GM23338 (cell line): ENCODE results near the gene LY6G6D. TPM values are rescaled to one million over a fixed set of nuclear protein-coding genes. Genes with fewer than 3 reads are reported as not detected.

Experiments used
- ATAC-seq: fragments of 200-7000 bp; cut with Tn5 transposase; 3 replicates; pipeline ENCODE4 v1.9.1; 2020
- DNase-seq: peaks from one replicate; pipeline ENCODE4 v3.0.0-alpha.2; 2015; ENCODE audit warnings: low spot score
- H2AFZ ChIP-seq: fragments of 200-600 bp; sonication (generic); 2 replicates; pipeline ENCODE4 v1.8.0; 2016; ENCODE audit warnings: antibody characterized with exemption, mild to moderate bottlenecking, moderate library complexity
- H3F3A ChIP-seq: fragments of 200-600 bp; sonication (generic); replicated peaks from 2 replicates; pipeline ENCODE4 v1.8.0; 2017; ENCODE audit warnings: antibody characterized with exemption, mixed run types, low read depth
- H3K27ac ChIP-seq: fragments of 200-600 bp; sonication (generic); 2 replicates; pipeline ENCODE4 v1.6.1; 2016; ENCODE audit warnings: low read depth
- H3K27me3 ChIP-seq: fragments of 200-600 bp; sonication (generic); 2 replicates; pipeline ENCODE4 v1.8.0; 2016; ENCODE audit warnings: mild to moderate bottlenecking, mixed run types, moderate library complexity; ENCODE audit not compliant: insufficient read depth
- H3K36me3 ChIP-seq: fragments of 200-600 bp; sonication (generic); 2 replicates; pipeline ENCODE4 v1.8.0; 2016; ENCODE audit warnings: mild to moderate bottlenecking; ENCODE audit not compliant: insufficient read depth
- H3K4me1 ChIP-seq: fragments of 200-600 bp; sonication (generic); 2 replicates; pipeline ENCODE4 v1.8.0; 2016; ENCODE audit warnings: mild to moderate bottlenecking, moderate library complexity; ENCODE audit not compliant: insufficient read depth
- H3K4me2 ChIP-seq: fragments of 200-600 bp; sonication (generic); 2 replicates; pipeline ENCODE4 v1.7.1; 2017; ENCODE audit warnings: mixed run types
- H3K4me3 ChIP-seq: fragments of 200-600 bp; sonication (generic); 2 replicates; pipeline ENCODE4 v1.6.1; 2016; ENCODE audit warnings: mixed run types
- H3K79me2 ChIP-seq: fragments of 200-600 bp; sonication (generic); replicated peaks from 2 replicates; pipeline ENCODE4 v1.8.0; 2017; ENCODE audit warnings: mild to moderate bottlenecking; ENCODE audit not compliant: insufficient read depth
- H3K9me2 ChIP-seq: fragments of 200-600 bp; sonication (generic); 2 replicates; pipeline ENCODE4 v1.8.0; 2017; ENCODE audit not compliant: insufficient read depth
- H4K20me1 ChIP-seq: fragments of 200-600 bp; sonication (generic); replicated peaks from 2 replicates; pipeline ENCODE4 v1.8.0; 2017; ENCODE audit warnings: mild to moderate bottlenecking; ENCODE audit not compliant: insufficient read depth
- H3K27ac Mint-ChIP-seq: 2 replicates; pipeline ENCODE4 v1.8.0; 2020; ENCODE audit warnings: inconsistent platforms, mild to moderate bottlenecking, moderate library complexity, mixed read lengths
- H3K27me3 Mint-ChIP-seq: 3 replicates; pipeline ENCODE4 v1.8.0; 2022; ENCODE audit warnings: low read depth, mild to moderate bottlenecking, moderate library complexity, mixed read lengths, inconsistent platforms; ENCODE audit not compliant: insufficient read depth, poor library complexity
- H3K36me3 Mint-ChIP-seq: 3 replicates; pipeline ENCODE4 v1.8.0; 2021; ENCODE audit warnings: low read depth, mild to moderate bottlenecking, inconsistent platforms, moderate library complexity, mixed read lengths
- H3K4me1 Mint-ChIP-seq: 3 replicates; pipeline ENCODE4 v1.8.0; 2020; ENCODE audit warnings: mild to moderate bottlenecking, inconsistent platforms, mixed read lengths
- H3K4me3 Mint-ChIP-seq: 3 replicates; pipeline ENCODE4 v1.8.0; 2021; ENCODE audit warnings: moderate library complexity, mild to moderate bottlenecking, inconsistent platforms, mixed read lengths
- H3K9me3 Mint-ChIP-seq: 3 replicates; pipeline ENCODE4 v1.8.0; 2020; ENCODE audit warnings: moderate library complexity, mild to moderate bottlenecking, inconsistent platforms, mixed read lengths
- CREB1 ChIP-seq: fragments of 250-450 bp; sonication (Bioruptor Pico); IDR thresholded peaks from 2 replicates; pipeline ENCODE4 v1.5.0; 2020; ENCODE audit warnings: low read depth, mild to moderate bottlenecking, moderate library complexity
- EZH2 ChIP-seq: fragments of 200-600 bp; sonication (generic); IDR thresholded peaks from one replicate; pipeline ENCODE4 v1.8.0; 2017; ENCODE audit warnings: antibody characterized with exemption, mild to moderate bottlenecking, low read depth; ENCODE audit not compliant: unreplicated experiment
- EZH2phosphoT487 ChIP-seq: fragments of 200-600 bp; sonication (generic); IDR thresholded peaks from one replicate; pipeline ENCODE4 v1.8.1; 2018; ENCODE audit warnings: antibody characterized with exemption; ENCODE audit not compliant: unreplicated experiment
- JUNB ChIP-seq: IDR thresholded peaks from one replicate; pipeline ENCODE4 v1.6.1; 2016; ENCODE audit warnings: antibody characterized with exemption; ENCODE audit not compliant: unreplicated experiment
- NANOG ChIP-seq: IDR thresholded peaks from 2 replicates; pipeline ENCODE4 v1.6.1; 2016; ENCODE audit warnings: antibody characterized with exemption, borderline replicate concordance
- POLR2AphosphoS5 ChIP-seq: IDR thresholded peaks from 2 replicates; pipeline ENCODE4 v1.6.1; 2016; ENCODE audit warnings: antibody characterized with exemption, low read depth
- REST ChIP-seq: IDR thresholded peaks from one replicate; pipeline ENCODE4 v1.6.1; 2018; ENCODE audit warnings: antibody characterized with exemption; ENCODE audit not compliant: unreplicated experiment
- STAT1 ChIP-seq: IDR thresholded peaks from one replicate; pipeline ENCODE4 v1.6.1; 2016; ENCODE audit warnings: antibody characterized with exemption; ENCODE audit not compliant: unreplicated experiment
- ZNF331 ChIP-seq: fragments of 250-450 bp; sonication (Bioruptor Pico); IDR thresholded peaks from 2 replicates; pipeline ENCODE4 v1.5.0; 2020; ENCODE audit warnings: low read depth, mild to moderate bottlenecking, moderate library complexity
- ZNF462 ChIP-seq: fragments of 250-450 bp; sonication (Bioruptor Pico); IDR thresholded peaks from 2 replicates; pipeline ENCODE4 v1.5.0; 2020; ENCODE audit warnings: mild to moderate bottlenecking, moderate library complexity
- polyA plus RNA-seq: library from polyadenylated mRNA; unstranded; fragments of >200 nt; fragmentation: Nextera tagmentation; extraction: Ambion mirVana; gene quantifications from 2 replicates; pipeline ENCODE4 v1.2.1, GENCODE V29; 2016
- total RNA-seq: library from RNA; depleted of rRNA; stranded (reverse); fragments of >200 nt; shearing (Covaris generic); gene quantifications from 2 replicates; pipeline ENCODE4 v1.2.3, GENCODE V29; 2014

LY6G6D gene
- total and polyA plus RNA-seq, 2 experiments from 2014 or later, result not detected

DNA sequence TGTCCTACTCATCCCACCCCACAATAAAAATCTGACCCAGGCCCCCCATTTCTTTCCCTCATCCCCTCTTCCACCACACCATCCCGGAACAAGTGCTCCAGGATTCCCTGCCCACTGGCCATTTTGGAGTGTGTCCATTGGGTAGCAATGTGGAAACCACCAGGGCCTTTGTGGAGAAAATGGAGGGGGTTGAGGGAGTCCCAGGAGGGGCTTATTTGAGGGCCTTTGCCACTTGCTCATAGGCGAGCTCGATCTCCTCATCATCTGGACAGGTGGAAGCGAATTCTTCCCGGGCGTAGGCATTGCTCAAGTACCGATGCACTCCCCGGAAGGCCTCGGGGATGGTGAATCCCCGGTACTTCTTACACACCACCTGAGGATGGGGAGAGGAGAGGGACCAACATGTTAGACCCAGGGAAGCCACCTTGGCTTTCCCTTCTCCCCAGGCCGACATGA lies 15.5 kb downstream of the LY6G6D start:
- H4K20me1 ChIP-seq, result peaks cover 11% of the 10 kb centered on the region; the same call in 1 of the 2 replicates
- H3K4me2 ChIP-seq, result peak overlapping the region; percentile 98
- no peak for DNase-seq

More for the DNA sequence above, 15.5 kb downstream of the LY6G6D start:
- peak overlapping the region; percentile 93 for H3K4me3 Mint-ChIP-seq
- Histone ChIP-seq H3K4me3 (peak overlapping the region; percentile 99), H3F3A (peaks cover 47% of the 10 kb centered on the region), H2AFZ (no peak overlapping the region), H3K27ac (peak overlapping the region; percentile 79), H3K79me2 (peaks cover 22% of the 10 kb centered on the region), H3K9me2 (no peaks in the 10 kb centered on the region), H3K27me3 (peaks cover 8% of the 10 kb centered on the region; the same call in 1 of the 2 replicates), H3K36me3 (peaks cover 29% of the 10 kb centered on the region), H3K4me1 (peaks cover 21% of the 10 kb centered on the region)
- peaks cover 30% of the 10 kb centered on the region for H3K4me1 Mint-ChIP-seq
- H3K27me3 Mint-ChIP-seq, result peaks cover 19% of the 10 kb centered on the region
- H3K27ac Mint-ChIP-seq, result peak overlapping the region; percentile 96; the same call in 1 of the 2 replicates
- no peak for TF ChIP-seq JUNB
- no peak for TF ChIP-seq ZNF462
- TF ChIP-seq CREB1 (CRISPR knock-in tag), result no peak
- TF ChIP-seq ZNF331, result no peak
- TF ChIP-seq STAT1, result no peak
- TF ChIP-seq POLR2AphosphoS5, result no peak
- TF ChIP-seq REST, result no peak
- TF ChIP-seq EZH2phosphoT487, result no peak
- no peak for TF ChIP-seq NANOG
- TF ChIP-seq EZH2, result no peak
- H3K36me3 Mint-ChIP-seq, result peaks cover 62% of the 10 kb centered on the region
- no peak for ATAC-seq
- no peaks in the 10 kb centered on the region; the same call in 2 of the 3 replicates for H3K9me3 Mint-ChIP-seq
